GM15510 (cell line): ENCODE data around the gene ZNF354C.

Source experiments
- POLR2A ChIP-seq: IDR thresholded peaks from 3 replicates; pipeline ENCODE4 v1.6.1; 2011; ENCODE audit warnings: borderline replicate concordance; ENCODE audit not compliant: insufficient read length; ENCODE audit errors: extremely low read depth

Gene ZNF354C

GRCh38 chr5:179110528-179110927 lies 50.4 kb downstream of the ZNF354C start:
- no peak for TF ChIP-seq POLR2A

GRCh38 chr5:179111267-179112207 lies 51.4 kb downstream of the ZNF354C start:
- no peak for TF ChIP-seq POLR2A

- TF ChIP-seq POLR2A: no peak
Measured at GRCh38 chr5:179112469-179113142, 52.4 kb downstream of the ZNF354C start.

- no peak for TF ChIP-seq POLR2A
Measured at GRCh38 chr5:179113143-179113530, 53.0 kb downstream of the ZNF354C start.

GRCh38 chr5:179113945-179114641 lies 53.9 kb downstream of the ZNF354C start:
- no peak for TF ChIP-seq POLR2A

- TF ChIP-seq POLR2A: no peak
Measured at GRCh38 chr5:179114756-179115155, 54.6 kb downstream of the ZNF354C start.

GRCh38 chr5:179115307-179115706 lies 55.1 kb downstream of the ZNF354C start:
- TF ChIP-seq POLR2A: no peak

GRCh38 chr5:179115845-179116524 lies 55.8 kb downstream of the ZNF354C start:
- TF ChIP-seq POLR2A: no peak

GRCh38 chr5:179118338-179118737 lies 58.2 kb downstream of the ZNF354C start:
- TF ChIP-seq POLR2A: no peak

GRCh38 chr5:179118756-179119414 lies 58.7 kb downstream of the ZNF354C start:
- TF ChIP-seq POLR2A: no peak

GRCh38 chr5:179119415-179120170 lies 59.4 kb downstream of the ZNF354C start:
- TF ChIP-seq POLR2A: no peak

GRCh38 chr5:179120421-179120861 lies 60.3 kb downstream of the ZNF354C start:
- no peak for TF ChIP-seq POLR2A

GRCh38 chr5:179120951-179121666 lies 60.9 kb downstream of the ZNF354C start:
- TF ChIP-seq POLR2A: no peak
